ENCODE results near the gene PDE6D.

Gene PDE6D

GRCh38 chr2:231795525-231796327 is 14.6 kb upstream of the PDE6D start:
- Histone ChIP-seq H2AFZ (ENCODE audit: low read length, unreplicated experiment) (no peak overlapping the region), H3K36me3 (ENCODE audit: insufficient read depth, low read length) (peaks cover 13% of the 10 kb centered on the region), H3K79me2 (ENCODE audit: control insufficient read depth, insufficient read depth, low read length, unreplicated experiment) (peaks cover 8% of the 10 kb centered on the region), H3K4me1 (ENCODE audit: control insufficient read depth, insufficient read depth, low read length, unreplicated experiment) (no peaks in the 10 kb centered on the region), H3K27me3 (ENCODE audit: insufficient read depth, low read length) (no peaks in the 10 kb centered on the region), H3K27ac (ENCODE audit: low read depth, low read length) (no peak overlapping the region), H3K4me3 (ENCODE audit: low read depth, low read length) (no peak overlapping the region)

GRCh38 chr2:231794383-231794782 is 13.3 kb upstream of the PDE6D start:
- Histone ChIP-seq H3K79me2 (ENCODE audit: control insufficient read depth, insufficient read depth, low read length, unreplicated experiment) (peaks cover 20% of the 10 kb centered on the region), H3K4me3 (ENCODE audit: low read depth, low read length) (no peak overlapping the region), H2AFZ (ENCODE audit: low read length, unreplicated experiment) (no peak overlapping the region), H3K4me1 (ENCODE audit: control insufficient read depth, insufficient read depth, low read length, unreplicated experiment) (no peaks in the 10 kb centered on the region), H3K36me3 (ENCODE audit: insufficient read depth, low read length) (peaks cover 13% of the 10 kb centered on the region), H3K27me3 (ENCODE audit: insufficient read depth, low read length) (no peaks in the 10 kb centered on the region), H3K27ac (ENCODE audit: low read depth, low read length) (no peak overlapping the region)

GRCh38 chr2:231791107-231791506 is 10.0 kb upstream of the PDE6D start:
- Histone ChIP-seq H3K27ac (ENCODE audit: low read depth, low read length) (no peak overlapping the region), H3K4me3 (ENCODE audit: low read depth, low read length) (no peak overlapping the region), H2AFZ (ENCODE audit: low read length, unreplicated experiment) (no peak overlapping the region), H3K79me2 (ENCODE audit: control insufficient read depth, insufficient read depth, low read length, unreplicated experiment) (peaks cover 48% of the 10 kb centered on the region), H3K4me1 (ENCODE audit: control insufficient read depth, insufficient read depth, low read length, unreplicated experiment) (peaks cover 9% of the 10 kb centered on the region), H3K27me3 (ENCODE audit: insufficient read depth, low read length) (no peaks in the 10 kb centered on the region), H3K36me3 (ENCODE audit: insufficient read depth, low read length) (peaks cover 5% of the 10 kb centered on the region)

GRCh38 chr2:231786917-231787292 is 5.8 kb upstream of the PDE6D start:
- no peak overlapping the region for H2AFZ ChIP-seq (ENCODE audit: low read length, unreplicated experiment)
- H3K27ac ChIP-seq (ENCODE audit: low read depth, low read length) = no peak overlapping the region
- no peaks in the 10 kb centered on the region for H3K27me3 ChIP-seq (ENCODE audit: insufficient read depth, low read length)

GRCh38 chr2:231786177-231786916 is 5.3 kb upstream of the PDE6D start, which contains the start of gene COPS7B:
TSS of gene COPS7B (plus strand) at chr2:231786445. CDS start at chr2:231788571, 2,126 bp downstream.
- Histone ChIP-seq H3K4me1 (ENCODE audit: control insufficient read depth, insufficient read depth, low read length, unreplicated experiment) (peaks cover 18% of the 10 kb centered on the region), H3K4me3 (ENCODE audit: low read depth, low read length) (peak within 1 kb of the TSS; percentile 88), H3K27me3 (ENCODE audit: insufficient read depth, low read length) (no peaks in the 10 kb centered on the region), H2AFZ (ENCODE audit: low read length, unreplicated experiment) (peak within 1 kb of the TSS; percentile 84), H3K27ac (ENCODE audit: low read depth, low read length) (no peak within 1 kb of the TSS), H3K36me3 (ENCODE audit: insufficient read depth, low read length) (peaks cover 5% of the 10 kb centered on the region), H3K79me2 (ENCODE audit: control insufficient read depth, insufficient read depth, low read length, unreplicated experiment) (peaks cover 69% of the 10 kb centered on the region)

More at GRCh38 chr2:231786917-231787292, 5.8 kb upstream of the PDE6D start:
- Histone ChIP-seq H3K79me2 (ENCODE audit: control insufficient read depth, insufficient read depth, low read length, unreplicated experiment) (peaks cover 72% of the 10 kb centered on the region), H3K4me3 (ENCODE audit: low read depth, low read length) (peak overlapping the region; percentile 88), H3K4me1 (ENCODE audit: control insufficient read depth, insufficient read depth, low read length, unreplicated experiment) (peaks cover 18% of the 10 kb centered on the region), H3K36me3 (ENCODE audit: insufficient read depth, low read length) (peaks cover 5% of the 10 kb centered on the region)

- Histone ChIP-seq H3K27me3 (ENCODE audit: insufficient read depth, low read length) (no peaks in the 10 kb centered on the region), H3K36me3 (ENCODE audit: insufficient read depth, low read length) (no peaks in the 10 kb centered on the region; the same call in 1 of the 2 replicates), H2AFZ (ENCODE audit: low read length, unreplicated experiment) (peak overlapping the region; percentile 62), H3K79me2 (ENCODE audit: control insufficient read depth, insufficient read depth, low read length, unreplicated experiment) (peaks cover 64% of the 10 kb centered on the region), H3K4me3 (ENCODE audit: low read depth, low read length) (peak overlapping the region; percentile 88), H3K4me1 (ENCODE audit: control insufficient read depth, insufficient read depth, low read length, unreplicated experiment) (peaks cover 18% of the 10 kb centered on the region), H3K27ac (ENCODE audit: low read depth, low read length) (no peak overlapping the region)
These were observed 4.7 kb upstream of the PDE6D start for GRCh38 chr2:231785822-231786176.

- Histone ChIP-seq H3K4me1 (ENCODE audit: control insufficient read depth, insufficient read depth, low read length, unreplicated experiment) (peaks cover 18% of the 10 kb centered on the region), H3K36me3 (ENCODE audit: insufficient read depth, low read length) (no peaks in the 10 kb centered on the region; the same call in 1 of the 2 replicates), H3K27ac (ENCODE audit: low read depth, low read length) (no peak overlapping the region), H3K27me3 (ENCODE audit: insufficient read depth, low read length) (no peaks in the 10 kb centered on the region), H3K4me3 (ENCODE audit: low read depth, low read length) (peak overlapping the region; percentile 88), H2AFZ (ENCODE audit: low read length, unreplicated experiment) (peak overlapping the region; percentile 62), H3K79me2 (ENCODE audit: control insufficient read depth, insufficient read depth, low read length, unreplicated experiment) (peaks cover 63% of the 10 kb centered on the region)
These were observed 4.3 kb upstream of the PDE6D start for GRCh38 chr2:231785413-231785812.

- Histone ChIP-seq H3K27ac (ENCODE audit: low read depth, low read length) (peak overlapping the region; percentile 62), H3K79me2 (ENCODE audit: control insufficient read depth, insufficient read depth, low read length, unreplicated experiment) (peaks cover 40% of the 10 kb centered on the region), H3K4me1 (ENCODE audit: control insufficient read depth, insufficient read depth, low read length, unreplicated experiment) (peaks cover 13% of the 10 kb centered on the region), H3K27me3 (ENCODE audit: insufficient read depth, low read length) (no peaks in the 10 kb centered on the region), H2AFZ (ENCODE audit: low read length, unreplicated experiment) (peak overlapping the region; percentile 99), H3K4me3 (ENCODE audit: low read depth, low read length) (peak overlapping the region; percentile 85), H3K36me3 (ENCODE audit: insufficient read depth, low read length) (no peaks in the 10 kb centered on the region)
These were observed 980 bp upstream of the PDE6D start for GRCh38 chr2:231781798-231782726.

- no peaks in the 10 kb centered on the region for H3K27me3 ChIP-seq (ENCODE audit: insufficient read depth, low read length)
- no peak overlapping the region for H3K27ac ChIP-seq (ENCODE audit: low read depth, low read length)
- H3K4me1 ChIP-seq (ENCODE audit: control insufficient read depth, insufficient read depth, low read length, unreplicated experiment) = peaks cover 13% of the 10 kb centered on the region
- H3K79me2 ChIP-seq (ENCODE audit: control insufficient read depth, insufficient read depth, low read length, unreplicated experiment) = peaks cover 28% of the 10 kb centered on the region
- peak overlapping the region; percentile 85 for H3K4me3 ChIP-seq (ENCODE audit: low read depth, low read length)
- peak overlapping the region; percentile 90 for H2AFZ ChIP-seq (ENCODE audit: low read length, unreplicated experiment)
- H3K36me3 ChIP-seq (ENCODE audit: insufficient read depth, low read length) = no peaks in the 10 kb centered on the region
These were observed 766 bp downstream of the PDE6D start for GRCh38 chr2:231780123-231780908.

Data from ACC112 (cell line).